PC-9 (cell line): ENCODE results near the gene CAST. TPM values are rescaled to one million over a fixed set of nuclear protein-coding genes. Genes with fewer than 3 reads are reported as not detected.
"Not testable (repeated sequence)": the region's sequence is repeated elsewhere in the genome, so short reads cannot be mapped to it uniquely, and the experiment has no call there.

Source experiments
- BruUV-seq: library from RNA; stranded (reverse); fragments of 400-500 nt; replicated peaks from 2 replicates; lab custom pipeline; 2021; lab: Mats Ljungman, UMichigan
- CTCF ChIA-PET: fragments of 300-600 bp; sonication (Branson Sonifier 250); formaldehyde crosslinking; loops from one replicate; lab custom pipeline; 2022; ENCODE audit warnings: antibody characterized with exemption; lab: Charles Lee
- POLR2A ChIA-PET: fragments of 300-600 bp; sonication (Branson Sonifier 250); formaldehyde crosslinking; loops from one replicate; lab custom pipeline; 2022; ENCODE audit warnings: antibody characterized with exemption; ENCODE audit not compliant: unreplicated experiment; lab: Charles Lee
- DNase-seq, 2 experiments: peaks; one replicate each; pipeline versions ENCODE4 v3.0.0 to v3.0.0-alpha.2; 2015 to 2022; ENCODE audit warnings: mixed read lengths in 1 of 2
- H2AFZ ChIP-seq: fragments of 200-600 bp; sonication (generic); 2 replicates; pipeline ENCODE4 v1.8.1; 2017; ENCODE audit warnings: antibody characterized with exemption
- H3F3A ChIP-seq: fragments of 200-600 bp; sonication (generic); 2 replicates; pipeline ENCODE4 v1.8.1; 2017; ENCODE audit warnings: antibody characterized with exemption, mild to moderate bottlenecking, low read depth; ENCODE audit not compliant: insufficient read depth
- H3K27ac ChIP-seq: fragments of 200-600 bp; sonication (generic); 2 replicates; pipeline ENCODE4 v1.6.1; 2016; ENCODE audit warnings: mixed run types
- H3K27me3 ChIP-seq: fragments of 200-600 bp; sonication (generic); 2 replicates; pipeline ENCODE4 v1.6.1; 2016; ENCODE audit warnings: low read depth, mixed run types; ENCODE audit not compliant: insufficient read depth
- H3K36me3 ChIP-seq: fragments of 200-600 bp; sonication (generic); 2 replicates; pipeline ENCODE4 v1.6.1; 2016; ENCODE audit warnings: low read depth, mixed run types
- H3K4me1 ChIP-seq: fragments of 200-600 bp; sonication (generic); replicated peaks from 2 replicates; pipeline ENCODE4 v1.6.1; 2016; ENCODE audit warnings: mixed run types; ENCODE audit not compliant: insufficient read depth
- H3K4me2 ChIP-seq: fragments of 200-600 bp; sonication (generic); 2 replicates; pipeline ENCODE4 v1.6.1; 2017; ENCODE audit warnings: mixed run types
- H3K4me3 ChIP-seq: fragments of 200-600 bp; sonication (generic); 2 replicates; pipeline ENCODE4 v1.6.1; 2016; ENCODE audit warnings: mixed run types
- H3K79me2 ChIP-seq: fragments of 200-600 bp; sonication (generic); 2 replicates; pipeline ENCODE4 v1.6.1; 2017; ENCODE audit warnings: low read depth, mixed run types
- H3K9me2 ChIP-seq: fragments of 200-600 bp; sonication (generic); 2 replicates; pipeline ENCODE4 v1.8.1; 2017; ENCODE audit warnings: mild to moderate bottlenecking; ENCODE audit not compliant: insufficient read depth
- H3K9me3 ChIP-seq: fragments of 200-600 bp; sonication (generic); 2 replicates; pipeline ENCODE4 v1.8.1; 2016; ENCODE audit warnings: low read depth; ENCODE audit not compliant: insufficient read depth
- H4K20me1 ChIP-seq: fragments of 200-600 bp; sonication (generic); 2 replicates; pipeline ENCODE4 v1.8.1; 2017; ENCODE audit not compliant: insufficient read depth
- CTCF ChIP-seq: fragments of 200-600 bp; sonication (generic); conservative IDR thresholded peaks from 2 replicates; pipeline ENCODE4 v1.6.1; 2017; ENCODE audit warnings: mixed run types, antibody characterized with exemption, mild to moderate bottlenecking, moderate library complexity
- EZH2 ChIP-seq: fragments of 200-600 bp; sonication (generic); IDR thresholded peaks from 2 replicates; pipeline ENCODE4 v1.8.0; 2017; ENCODE audit warnings: antibody characterized with exemption, low read depth
- intact Hi-C: fragments of 100-400 bp; cut with micrococcal nuclease; formaldehyde crosslinking; loops from one replicate; pipeline ENCODE4 v1.10.0; 2022; ENCODE audit not compliant: unreplicated experiment
- total RNA-seq: library from RNA; stranded (reverse); gene quantifications from 2 replicates; pipeline ENCODE4 v1.2.3, GENCODE V29; 2021

CAST gene
- total RNA-seq, 1 experiment from 2014 or later: 289 TPM

- no peaks in the 10 kb centered on the region for H3K4me1 ChIP-seq
- BruUV-seq: no TSS peak
- no peak overlapping the region for H3K27ac ChIP-seq
- no peak overlapping the region for H3K4me3 ChIP-seq
- H2AFZ ChIP-seq: no peak overlapping the region
- no peaks in the 10 kb centered on the region for H3K79me2 ChIP-seq
- peaks cover 30% of the 10 kb centered on the region; the same call in 1 of the 2 replicates for H3F3A ChIP-seq
- ChIA-PET CTCF (no interaction called here), POLR2A (interaction anchor here (0.7 kb wide), 1 partner anchor 19 kb away, joined by 9 read pairs; no protein-coding TSS in a partner anchor)
- peaks cover 72% of the 10 kb centered on the region for H3K36me3 ChIP-seq
- no peak for DNase-seq
- H4K20me1 ChIP-seq: no peaks in the 10 kb centered on the region
- no peaks in the 10 kb centered on the region for H3K9me2 ChIP-seq
- no peak for TF ChIP-seq EZH2
- no peak for TF ChIP-seq CTCF
- no peaks in the 10 kb centered on the region for H3K9me3 ChIP-seq
- no peak overlapping the region for H3K4me2 ChIP-seq
- intact Hi-C loops: loop anchor here (10.0 kb wide), 1 partner anchor 398 kb away; no protein-coding TSS in a partner anchor
- H3K27me3 ChIP-seq: no peaks in the 10 kb centered on the region
Observed at GRCh38 chr5:96743065-96743768, 81.0 kb downstream of the CAST start.

GRCh38 chr5:96743805-96744204 is 81.6 kb downstream of the CAST start:
- ChIA-PET CTCF (no interaction called here), POLR2A (no interaction called here)
- H3F3A ChIP-seq: peaks cover 28% of the 10 kb centered on the region; the same call in 1 of the 2 replicates
- H3K4me1 ChIP-seq: no peaks in the 10 kb centered on the region
- no peak overlapping the region for H3K27ac ChIP-seq
- intact Hi-C loops: loop anchor here (10.0 kb wide), 1 partner anchor 399 kb away; no protein-coding TSS in a partner anchor
- peaks cover 68% of the 10 kb centered on the region for H3K36me3 ChIP-seq
- TF ChIP-seq CTCF: no peak
- no peak for TF ChIP-seq EZH2
- H3K9me3 ChIP-seq: no peaks in the 10 kb centered on the region
- no peak overlapping the region for H3K4me2 ChIP-seq
- BruUV-seq: no TSS peak
- DNase-seq: no peak
- no peaks in the 10 kb centered on the region for H3K79me2 ChIP-seq
- H3K27me3 ChIP-seq: no peaks in the 10 kb centered on the region
- H3K9me2 ChIP-seq: no peaks in the 10 kb centered on the region
- H4K20me1 ChIP-seq: no peaks in the 10 kb centered on the region
- no peak overlapping the region for H3K4me3 ChIP-seq
- no peak overlapping the region for H2AFZ ChIP-seq

GRCh38 chr5:96744218-96744617 is 82.0 kb downstream of the CAST start:
- H2AFZ ChIP-seq, CTCF ChIA-PET, H3K9me2 ChIP-seq, H3K9me3 ChIP-seq, H3K27me3 ChIP-seq, POLR2A ChIA-PET, H3K4me3 ChIP-seq, H3K27ac ChIP-seq, DNase-seq, H3K79me2 ChIP-seq, H3K4me1 ChIP-seq, H4K20me1 ChIP-seq, BruUV-seq, H3K4me2 ChIP-seq: not testable (repeated sequence)
- intact Hi-C loops: loop anchor here (10.0 kb wide), 1 partner anchor 399 kb away; no protein-coding TSS in a partner anchor
- H3K36me3 ChIP-seq: peaks cover 66% of the 10 kb centered on the region
- H3F3A ChIP-seq: peaks cover 24% of the 10 kb centered on the region; the same call in 1 of the 2 replicates
